GM20431 (cell line): ENCODE results near the gene STX7.

ENCODE experiments used
- in situ Hi-C: fragments of 300-500 bp; cut with MseI, MboI; formaldehyde crosslinking; loops from one replicate; pipeline ENCODE4 v1.15.0; 2020; ENCODE audit warnings: low sequenced_read_pairs; ENCODE audit not compliant: unreplicated experiment

Gene STX7

GRCh38 chr6:132481189-132481588, 31.7 kb downstream of the STX7 start:
- in situ Hi-C loops = no loop called here

GRCh38 chr6:132479131-132479530, 33.8 kb downstream of the STX7 start:
- in situ Hi-C loops = no loop called here

- in situ Hi-C loops = no loop called here
These were observed 34.2 kb downstream of the STX7 start for GRCh38 chr6:132478674-132479073.

GRCh38 chr6:132478266-132478665, 34.6 kb downstream of the STX7 start:
- in situ Hi-C loops = no loop called here

GRCh38 chr6:132476688-132477087, 36.2 kb downstream of the STX7 start:
- in situ Hi-C loops = no loop called here

- in situ Hi-C loops = no loop called here
These were observed 37.0 kb downstream of the STX7 start for GRCh38 chr6:132475925-132476324.

GRCh38 chr6:132471787-132472186, 41.1 kb downstream of the STX7 start:
- in situ Hi-C loops = loop anchor here (25.0 kb wide), 1 partner anchor 184 kb away; no protein-coding TSS in a partner anchor

- in situ Hi-C loops = loop anchor here (25.0 kb wide), 1 partner anchor 180 kb away; no protein-coding TSS in a partner anchor
These were observed 46.0 kb downstream of the STX7 start for GRCh38 chr6:132466952-132467351.

- in situ Hi-C loops = loop anchor here (25.0 kb wide), 1 partner anchor 179 kb away; no protein-coding TSS in a partner anchor
These were observed 47.1 kb downstream of the STX7 start for GRCh38 chr6:132465530-132466485.

- in situ Hi-C loops = loop anchor here (25.0 kb wide), 1 partner anchor 177 kb away; no protein-coding TSS in a partner anchor
These were observed 48.2 kb downstream of the STX7 start for GRCh38 chr6:132464538-132465256.

GRCh38 chr6:132461958-132462357, 51.0 kb downstream of the STX7 start:
- in situ Hi-C loops = loop anchor here (25.0 kb wide), 1 partner anchor 175 kb away; no protein-coding TSS in a partner anchor

- in situ Hi-C loops = loop anchor here (25.0 kb wide), 1 partner anchor 172 kb away; no protein-coding TSS in a partner anchor
These were observed 53.3 kb downstream of the STX7 start for GRCh38 chr6:132459605-132459952.

GRCh38 chr6:132458887-132459604, 53.9 kb downstream of the STX7 start:
- in situ Hi-C loops = loop anchor here (25.0 kb wide), 1 partner anchor 172 kb away; no protein-coding TSS in a partner anchor

- in situ Hi-C loops = loop anchor here (25.0 kb wide), 1 partner anchor 169 kb away; no protein-coding TSS in a partner anchor
These were observed 56.2 kb downstream of the STX7 start for GRCh38 chr6:132456700-132457143.

- in situ Hi-C loops = no loop called here
These were observed 66.1 kb downstream of the STX7 start for GRCh38 chr6:132446855-132447241.

GRCh38 chr6:132446141-132446854, 66.6 kb downstream of the STX7 start:
- in situ Hi-C loops = no loop called here

- in situ Hi-C loops = no loop called here
These were observed 67.5 kb downstream of the STX7 start for GRCh38 chr6:132445201-132445951.

GRCh38 chr6:132443206-132443605, 69.7 kb downstream of the STX7 start:
- in situ Hi-C loops = no loop called here

GRCh38 chr6:132430110-132430509, 82.8 kb downstream of the STX7 start:
- in situ Hi-C loops = no loop called here
